ENCODE results near the gene GCFC2.

GRCh38 chr2:75679556-75679955, 31.2 kb downstream of the GCFC2 start:
- TF ChIP-seq POLR2A (IDR thresholded peaks at IDR 0.05; ENCODE audit: low read length) (no peak), GATA1 (IDR thresholded peaks at IDR 0.05; ENCODE audit: low read depth, low read length) (no peak)

Measured in erythroblast (primary cell).